Stimulated activated naive CD4-positive, alpha-beta T cell (primary cell): ENCODE results near the gene ASTN2.

Experiments
- DNase-seq, 6 experiments: peaks; one replicate each; lab custom pipeline; 2025; lab: John Stamatoyannopoulos, UW

The ASTN2 gene

DNA sequence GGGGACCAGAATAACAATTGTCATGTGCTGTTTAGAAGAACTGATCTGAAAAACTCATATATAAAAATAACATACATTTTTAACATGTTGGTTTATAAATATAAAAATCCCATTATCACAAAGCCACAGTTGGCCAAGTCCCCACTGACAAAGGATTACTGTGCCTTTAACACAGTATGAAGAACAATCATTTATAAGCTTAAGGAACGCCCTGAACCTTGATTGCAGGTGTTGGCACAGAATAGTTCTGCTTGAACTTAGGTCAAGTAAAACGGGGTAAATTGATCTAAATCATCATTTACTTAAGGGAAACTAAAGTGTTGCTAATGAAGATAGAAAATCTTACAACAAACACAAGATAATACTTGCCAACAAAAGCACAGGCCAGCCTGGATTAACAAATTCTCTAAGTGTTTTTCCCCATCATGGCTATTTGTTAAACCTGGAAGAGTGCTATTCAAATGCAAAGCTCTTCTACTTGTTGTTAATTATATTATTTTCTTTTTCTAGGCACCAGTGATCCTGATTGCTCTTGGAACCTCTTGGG, 46.1 kb downstream of the ASTN2 start:
- no peak for DNase-seq

- DNase-seq, result no peak
Measured at GRCh38 chr9:117365438-117365837, 49.4 kb downstream of the ASTN2 start.

DNA sequence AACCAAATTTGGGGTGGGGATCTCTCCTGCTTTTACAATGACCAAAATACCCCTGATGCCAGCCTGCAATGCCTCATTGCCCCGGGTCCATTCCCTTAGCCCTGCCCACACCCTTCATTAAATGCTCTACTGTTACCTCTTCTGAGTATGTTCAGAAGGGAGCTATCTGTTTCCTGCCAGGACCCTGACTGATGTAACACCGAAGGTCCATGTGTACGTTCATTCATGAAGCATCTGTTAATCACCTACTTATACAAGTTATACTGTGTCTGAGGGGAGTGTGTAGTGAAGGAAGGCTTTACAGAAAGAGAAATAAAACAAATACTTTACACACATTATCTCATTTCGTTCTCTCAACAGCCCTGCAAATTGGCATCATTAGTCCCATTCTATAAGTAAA, 51.9 kb downstream of the ASTN2 start:
- DNase-seq, result no peak

DNA sequence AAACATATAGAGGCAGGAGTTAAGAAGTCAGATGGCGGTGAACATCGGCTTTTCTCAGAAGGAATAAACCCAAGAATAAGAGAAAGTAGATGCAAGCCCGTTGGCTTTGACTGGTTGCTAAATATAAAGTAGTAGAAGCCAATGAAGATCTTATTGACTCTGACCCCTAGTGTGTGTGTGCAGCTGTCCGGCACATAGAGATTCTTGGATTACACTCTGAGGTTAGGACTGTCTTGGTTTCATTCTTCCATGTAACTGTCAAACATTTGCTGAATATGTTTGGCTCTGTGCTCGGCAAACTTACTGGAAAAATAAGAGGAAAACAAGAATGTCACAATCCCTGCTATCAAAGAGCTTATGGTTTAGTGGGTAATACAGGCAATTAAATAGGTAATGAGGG, 54.9 kb downstream of the ASTN2 start:
- DNase-seq, result no peak

- no peak for DNase-seq
Measured at GRCh38 chr9:117355542-117355941, 59.3 kb downstream of the ASTN2 start.

- no peak for DNase-seq
Measured at GRCh38 chr9:117354997-117355396, 59.9 kb downstream of the ASTN2 start.

DNA sequence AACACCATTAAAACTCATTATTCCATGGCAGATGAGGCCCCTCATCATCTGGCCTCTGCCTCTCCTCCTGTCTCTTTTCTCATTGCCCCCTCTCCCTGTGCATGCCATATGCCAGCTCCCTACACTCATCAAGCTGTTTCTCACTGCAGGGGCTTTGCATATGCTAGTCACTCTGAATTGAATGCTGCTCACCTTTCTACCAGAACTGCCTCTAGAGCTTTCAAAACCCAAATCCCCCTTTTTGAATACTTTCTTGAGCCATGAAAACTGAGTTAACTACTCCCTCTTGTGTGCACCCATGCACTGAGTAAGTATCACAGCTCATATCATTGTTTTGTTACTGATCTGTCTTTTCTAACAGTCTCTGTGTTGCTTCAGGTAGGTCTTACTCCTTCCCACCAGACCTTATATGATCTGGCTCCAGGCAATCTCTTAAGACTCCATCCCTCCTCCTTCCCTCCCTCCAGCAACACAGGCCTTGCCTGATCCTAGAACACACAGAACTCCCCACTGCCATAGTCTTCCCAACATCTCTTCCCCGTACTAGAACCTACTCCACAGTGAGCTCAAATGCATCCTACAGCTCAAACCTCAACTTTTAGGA, 60.5 kb downstream of the ASTN2 start:
- DNase-seq, result no peak

DNA sequence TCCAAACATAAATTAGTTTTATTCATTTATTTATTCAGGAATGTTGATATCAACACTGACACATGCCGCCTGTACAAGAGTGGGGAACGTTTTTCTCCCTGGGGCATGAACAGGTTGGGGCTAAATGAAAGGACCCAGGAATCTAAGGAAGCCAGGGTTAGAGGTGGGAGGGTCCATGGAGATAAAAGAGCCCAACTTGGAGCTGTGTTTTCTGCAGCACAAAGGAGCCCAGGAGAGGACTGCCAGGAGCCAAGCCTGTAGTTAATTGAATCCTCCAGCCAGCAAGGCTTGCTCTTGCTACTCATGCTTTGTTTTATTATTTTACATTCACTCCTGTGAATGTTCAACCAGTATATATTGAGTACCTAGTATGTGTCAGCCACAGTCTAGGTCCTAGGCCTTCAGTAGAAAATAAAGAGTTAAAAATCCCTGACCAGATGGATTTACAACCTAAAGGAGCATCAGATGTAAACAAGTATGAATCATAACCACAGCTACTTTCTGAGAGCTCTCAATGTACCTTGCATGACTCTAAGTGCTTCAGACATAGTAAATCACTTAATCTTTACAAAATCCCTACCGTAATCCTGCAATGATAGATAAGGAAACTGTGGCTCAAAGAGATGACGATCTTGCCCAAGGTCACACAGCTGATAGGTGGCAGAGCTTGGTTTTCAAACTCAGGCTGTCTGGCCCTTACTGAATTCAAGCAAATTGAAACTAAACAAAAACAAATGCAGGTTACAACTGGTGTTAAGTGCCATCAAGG, 69.8 kb downstream of the ASTN2 start:
- DNase-seq, result no peak

- DNase-seq, result no peak
Measured at GRCh38 chr9:117343427-117343826, 71.4 kb downstream of the ASTN2 start.

- DNase-seq, result no peak
Measured at GRCh38 chr9:117341151-117341550, 73.7 kb downstream of the ASTN2 start.

DNA sequence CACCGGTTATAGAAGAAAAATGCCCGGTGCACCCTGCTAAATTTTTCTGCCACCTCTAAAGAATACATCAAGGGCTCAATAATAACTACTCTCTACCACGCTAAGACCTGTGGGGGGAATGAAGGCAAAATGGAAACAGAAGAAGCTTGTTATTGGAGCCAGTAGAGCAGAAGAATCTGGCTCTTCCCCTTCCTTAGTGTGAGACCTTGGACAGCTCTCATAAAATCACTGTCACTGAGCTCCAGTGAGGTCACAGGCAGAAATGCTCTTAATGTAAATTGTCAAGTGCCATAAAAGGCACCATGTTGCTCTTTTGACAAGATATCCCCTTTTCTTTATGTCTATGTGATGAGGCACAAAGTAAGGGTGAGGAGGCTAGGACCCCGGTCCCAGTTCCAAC, 74.4 kb downstream of the ASTN2 start:
- DNase-seq, result no peak

GRCh38 chr9:117335837-117336433, 78.9 kb downstream of the ASTN2 start:
- no peak for DNase-seq

GRCh38 chr9:117334101-117334500, 80.8 kb downstream of the ASTN2 start:
- DNase-seq, result no peak

- no peak for DNase-seq
Measured at GRCh38 chr9:117325831-117326230, 89.0 kb downstream of the ASTN2 start.

GRCh38 chr9:117325110-117325731, 89.6 kb downstream of the ASTN2 start:
- no peak for DNase-seq

GRCh38 chr9:117323390-117323789, 91.5 kb downstream of the ASTN2 start:
- no peak for DNase-seq

DNA sequence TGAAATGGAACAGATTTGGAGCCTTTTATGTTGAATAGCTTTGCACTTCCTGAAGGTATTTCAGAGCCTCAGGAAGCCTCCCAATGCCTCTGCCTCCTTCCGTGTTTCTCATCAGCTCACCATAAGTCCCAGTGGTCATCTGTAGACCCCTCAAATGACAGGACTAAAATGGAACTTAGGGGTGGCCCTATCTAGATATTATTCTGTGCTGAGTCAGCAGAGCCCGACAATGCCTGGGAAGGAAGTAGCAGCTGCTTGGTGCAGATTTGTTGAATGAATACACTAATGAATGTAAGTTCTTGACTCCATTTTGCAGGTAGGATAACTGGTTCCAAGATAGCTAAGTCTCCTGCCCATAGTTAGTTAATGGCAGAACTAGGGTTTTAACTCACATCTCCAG, 97.7 kb downstream of the ASTN2 start:
- no peak for DNase-seq

GRCh38 chr9:117315236-117315635, 99.6 kb downstream of the ASTN2 start:
- DNase-seq, result no peak

DNA sequence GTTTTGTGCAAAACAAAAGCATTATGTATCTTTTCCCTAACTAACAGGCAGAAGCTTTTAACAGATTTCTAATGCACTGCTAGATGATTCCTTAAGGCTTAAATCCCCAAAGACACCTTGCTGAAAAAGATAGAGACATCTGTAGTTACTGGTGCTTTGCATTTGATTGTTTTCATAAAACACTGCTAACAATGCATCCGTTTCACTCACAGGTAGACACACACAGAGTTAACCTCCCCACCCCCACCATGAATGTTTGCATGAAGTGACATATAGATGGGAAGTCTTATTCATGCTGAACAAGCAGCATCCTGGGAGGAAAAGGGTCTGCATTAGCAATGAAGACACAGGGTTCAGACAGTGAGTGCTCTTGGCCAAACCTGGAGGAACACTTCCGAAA, 100.9 kb downstream of the ASTN2 start:
- no peak for DNase-seq

DNA sequence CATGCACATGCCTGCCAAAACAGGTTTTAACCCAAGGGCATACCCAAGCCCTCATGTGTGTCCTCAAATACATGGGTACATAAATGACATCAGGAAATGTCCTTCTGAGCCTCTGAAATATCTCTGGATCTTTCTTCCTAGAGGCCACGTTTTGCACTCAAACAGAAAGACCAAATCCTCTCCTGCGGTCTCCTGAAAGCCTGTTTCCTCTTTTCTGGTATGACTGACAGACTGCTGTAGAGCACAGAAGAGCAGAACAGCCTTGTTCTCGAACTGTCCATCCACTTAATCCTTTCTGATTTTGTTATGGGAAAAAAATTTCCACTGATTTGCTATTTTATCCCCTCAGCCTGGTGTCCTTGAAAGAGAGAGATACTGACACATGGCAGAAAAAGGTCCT, 107.2 kb downstream of the ASTN2 start:
- DNase-seq, result no peak

DNA sequence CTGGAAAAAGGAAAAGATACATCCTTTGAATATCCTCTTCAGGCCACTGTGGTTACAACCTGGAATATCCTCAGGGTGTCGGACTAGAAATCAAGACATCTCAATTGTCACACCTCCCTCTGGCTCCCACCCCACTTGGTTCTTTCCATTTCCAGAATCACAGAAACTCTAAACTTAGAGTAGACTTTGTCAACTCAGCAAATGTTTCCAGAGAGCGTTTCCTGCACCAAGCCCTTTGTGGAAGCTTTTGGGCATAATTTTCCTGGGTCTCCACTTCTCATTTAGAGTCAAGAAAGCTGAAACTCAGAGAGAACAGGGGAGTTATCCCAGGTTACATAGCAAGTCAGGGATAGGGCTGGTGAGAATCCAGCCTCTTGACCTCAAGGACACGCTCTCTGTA, 108.8 kb downstream of the ASTN2 start:
- no peak for DNase-seq

DNA sequence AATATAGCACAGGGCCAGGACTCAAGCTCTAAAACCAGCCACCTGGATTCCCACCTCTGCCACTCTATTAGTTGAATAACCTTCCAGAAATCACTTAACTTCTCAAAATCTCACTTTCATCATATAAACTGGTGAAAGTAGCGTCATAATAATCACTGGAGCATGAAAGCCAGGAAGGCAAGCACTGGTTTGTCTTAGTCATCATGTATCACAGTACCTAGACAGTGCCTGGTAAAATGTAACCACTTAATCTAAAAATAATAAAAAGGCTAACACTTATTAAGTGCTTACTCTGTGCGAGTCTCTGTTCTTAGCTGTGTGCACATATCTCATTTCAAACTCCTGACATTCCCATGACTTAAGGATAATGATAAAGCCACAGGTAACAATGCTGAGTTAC, 109.4 kb downstream of the ASTN2 start:
- no peak for DNase-seq

- DNase-seq, result no peak
Measured at GRCh38 chr9:117304549-117304948, 110.3 kb downstream of the ASTN2 start.
